Measurements from ENCODE around the gene GRID2. TPM values are rescaled to one million over a fixed set of nuclear protein-coding genes. Genes with fewer than 3 reads are reported as not detected.

Gene GRID2
- total RNA-seq, 4 donors from 2014 or later: not detected

- no peak for TF ChIP-seq CTCF (IDR thresholded peaks at IDR 0.05; ENCODE audit: low read depth)
These were observed 1511.0 kb downstream of the GRID2 start for GRCh38 chr4:93814722-93815121.

Small RNA genes within 50 kb of the gene (small RNA-seq; reads per million reads assigned to genes)
- not detected for gene RNA5SP164
